Smooth muscle cell of the coronary artery (primary cell): ENCODE results near the gene ETNK2. TPM values are rescaled to one million over a fixed set of nuclear protein-coding genes. Genes with fewer than 3 reads are reported as not detected.

Experiments used
- total RNA-seq: library from RNA; depleted of rRNA; stranded (reverse); fragments of >200 nt; gene quantifications from 2 replicates; pipeline ENCODE4 v1.2.3, GENCODE V29; 2014; ENCODE audit warnings: low replicate concordance

The ETNK2 gene
- total RNA-seq, result 1.1 and 5.3 TPM in 2 replicates

DNA sequence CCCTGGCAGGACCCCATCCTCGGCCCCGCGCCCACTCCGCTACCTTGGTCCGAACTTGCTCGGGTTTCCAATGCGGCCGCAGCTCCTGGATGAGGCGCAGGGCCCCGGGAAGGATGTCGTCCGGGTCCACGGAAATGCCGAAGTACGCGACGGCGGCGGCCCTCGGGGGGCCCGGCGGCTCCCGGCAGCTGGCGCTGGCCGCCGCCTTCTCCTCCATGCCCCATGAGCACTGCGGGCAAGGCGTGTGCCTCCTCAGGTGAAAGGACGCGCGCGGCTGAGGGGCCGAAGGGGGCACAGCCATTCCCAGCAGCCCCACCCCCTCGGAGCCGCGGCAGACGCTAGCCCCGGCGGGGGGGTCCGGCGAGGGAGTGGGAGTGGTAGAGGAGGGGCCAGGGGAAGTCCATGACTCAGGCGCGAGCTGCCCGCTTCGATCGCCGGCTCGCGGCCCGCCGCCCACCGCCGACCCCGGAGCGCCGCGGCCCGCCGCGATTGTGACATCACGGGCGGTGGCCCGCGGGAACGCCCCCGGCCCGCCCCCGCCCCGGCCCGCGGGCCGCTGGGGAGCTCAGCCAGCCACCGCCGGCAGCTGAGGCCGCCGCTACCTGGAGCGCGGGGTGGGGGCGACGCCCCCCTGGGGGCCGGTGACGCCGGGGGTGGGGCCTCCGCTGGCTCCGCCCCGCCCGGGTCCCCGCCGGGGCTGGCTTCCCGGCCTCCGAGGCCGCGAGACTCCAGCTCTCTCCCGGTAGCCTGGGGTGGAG lies at the start of gene ETNK2:
ETNK2 (minus strand) TSS at position 493 of the 758 bp plus-strand sequence; CDS start at position 301, 192 bp downstream.

DNA sequence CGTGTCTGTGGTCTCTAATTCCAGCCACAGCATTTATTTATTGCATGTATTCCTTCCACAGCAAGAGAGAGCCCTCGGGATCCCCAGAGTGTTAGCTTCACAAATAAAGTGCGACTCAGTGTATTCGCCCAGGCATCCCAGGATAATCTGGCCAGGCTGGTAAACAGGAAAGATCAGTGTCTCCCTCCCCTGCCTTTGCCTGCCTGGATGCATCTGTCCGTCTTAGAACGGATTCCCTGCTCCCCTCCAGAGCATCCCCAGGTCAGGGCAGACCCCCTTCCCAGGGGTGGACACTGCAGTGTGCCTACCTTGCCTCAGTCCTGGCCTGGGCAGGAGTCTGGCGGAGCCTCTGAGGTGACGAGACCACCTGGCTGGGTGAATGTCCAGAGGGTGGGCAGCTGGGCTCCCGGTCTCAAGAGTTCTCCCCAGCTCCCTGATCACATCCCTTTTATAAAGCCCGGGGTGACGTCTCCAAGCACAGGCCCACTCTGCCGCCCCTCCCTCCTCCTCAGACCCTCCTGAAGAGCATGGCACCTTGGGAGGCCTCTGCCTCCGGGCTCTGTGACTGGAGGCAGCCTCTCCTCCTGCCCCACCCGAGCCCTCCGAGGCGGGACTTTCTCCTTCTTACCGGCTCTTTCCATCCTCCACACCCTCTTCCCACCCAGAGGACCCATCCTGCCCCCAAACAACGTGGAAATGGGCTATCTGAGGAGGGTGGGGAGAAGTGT lies 44.4 kb upstream of the ETNK2 start, which contains the start of gene KISS1:
KISS1 (minus strand) TSS at position 424 of the 728 bp plus-strand sequence. CDS start 3,615 bp downstream, outside the sequence.

GRCh38 chr1:204166219-204166618 lies 14.4 kb upstream of the ETNK2 start, which contains the start of gene REN:
REN (minus strand) TSS chr1:204166337; CDS start chr1:204166293, 44 bp downstream.

Other genes with a start within 250 kb of the ETNK2 start
- 1.3 and 6.5 TPM in 2 replicates for gene SOX13, start 78.9 kb downstream of the ETNK2 start, total RNA-seq
- gene REN, start 14.3 kb upstream of the ETNK2 start, total RNA-seq, result not detected in 2 replicates
- 0.38 TPM in 1 of 2 replicates, not detected in the other for gene KISS1, start 44.4 kb upstream of the ETNK2 start, total RNA-seq
- gene GOLT1A, start 61.9 kb upstream of the ETNK2 start, total RNA-seq, result not detected in 2 replicates
- gene PLEKHA6, start 207.9 kb upstream of the ETNK2 start, total RNA-seq, result 0.08 and 0.59 TPM in 2 replicates